CD14-positive monocyte (primary cell): ENCODE data around the gene FRMD3. TPM values are rescaled to one million over a fixed set of nuclear protein-coding genes. Genes with fewer than 3 reads are reported as not detected.

ENCODE experiments used
- DNase-seq, 3 donors: peaks; one replicate each; pipeline ENCODE4 v3.0.0-alpha.2; 2011 to 2022
- H2AFZ ChIP-seq: 2 replicates; pipeline ENCODE4 v1.6.0; 2012; ENCODE audit warnings: mild to moderate bottlenecking, low read depth, low read length, inconsistent platforms; ENCODE audit not compliant: insufficient read depth, poor library complexity, severe bottlenecking
- H3K27ac ChIP-seq, 2 donors: 1 replicate in 1 of 2; 2 replicates in 1 of 2; pipeline ENCODE4 v1.5.1; 2012 to 2013; ENCODE audit warnings: low read length in 2 of 2, control low read depth in 1 of 2, inconsistent platforms in 1 of 2, low read depth in 1 of 2, mild to moderate bottlenecking in 1 of 2
- H3K27me3 ChIP-seq, 2 donors: one replicate each; pipeline versions ENCODE4 v1.6.0 to v1.6.1; 2011 to 2013; ENCODE audit warnings: low read length in 2 of 2; ENCODE audit not compliant: control insufficient read depth in 2 of 2, insufficient read depth in 2 of 2
- H3K36me3 ChIP-seq, 2 donors: replicated peaks in 1 of 2; 1 replicate in 1 of 2; 2 replicates in 1 of 2; pipeline versions ENCODE4 v1.5.1 to v1.6.1; 2012 to 2013; ENCODE audit warnings: low read length in 2 of 2, control low read depth in 1 of 2, inconsistent platforms in 1 of 2, mild to moderate bottlenecking in 1 of 2; ENCODE audit not compliant: insufficient read depth in 2 of 2, control insufficient read depth in 1 of 2
- H3K4me1 ChIP-seq, 2 donors: 1 replicate in 1 of 2; 2 replicates in 1 of 2; pipeline versions ENCODE4 v1.5.1 to v1.6.1; 2012 to 2013; ENCODE audit warnings: low read length in 2 of 2, control low read depth in 1 of 2, inconsistent platforms in 1 of 2, mild to moderate bottlenecking in 1 of 2, moderate library complexity in 1 of 2; ENCODE audit not compliant: insufficient read depth in 2 of 2, control insufficient read depth in 1 of 2
- H3K4me2 ChIP-seq: replicated peaks from 2 replicates; pipeline ENCODE3; 2012; ENCODE audit warnings: low read length, moderate library complexity, mild to moderate bottlenecking; ENCODE audit not compliant: poor library complexity, severe bottlenecking; ENCODE audit errors: extremely low read depth
- H3K4me3 ChIP-seq, 3 experiments: fragments of 200-600 bp in 1 of 3; sonication (generic) in 1 of 3; replicated peaks in 1 of 3; 1 replicate in 2 of 3; 2 replicates in 1 of 3; pipeline ENCODE4 v1.5.1; 2011 to 2013; ENCODE audit warnings: low read length in 3 of 3, mild to moderate bottlenecking in 3 of 3, control low read depth in 2 of 3, low read depth in 2 of 3, inconsistent platforms in 1 of 3, moderate library complexity in 1 of 3
- H3K79me2 ChIP-seq: 2 replicates; pipeline ENCODE4 v1.6.0; 2012; ENCODE audit warnings: mild to moderate bottlenecking, control low read depth, inconsistent platforms, low read length, moderate library complexity; ENCODE audit not compliant: insufficient read depth
- H3K9ac ChIP-seq: 2 replicates; pipeline ENCODE4 v1.6.0; 2017; ENCODE audit warnings: low read length, mild to moderate bottlenecking; ENCODE audit not compliant: insufficient read depth, poor library complexity, severe bottlenecking
- H3K9me3 ChIP-seq, 2 donors: replicated peaks in 1 of 2; 1 replicate in 1 of 2; 2 replicates in 1 of 2; pipeline versions ENCODE4 v1.5.1 to v1.6.1; 2012 to 2013; ENCODE audit warnings: low read length in 2 of 2, control low read depth in 1 of 2; ENCODE audit not compliant: control insufficient read depth in 1 of 2, insufficient read depth in 1 of 2
- H4K20me1 ChIP-seq: 2 replicates; pipeline ENCODE4 v1.6.0; 2012; ENCODE audit warnings: mild to moderate bottlenecking, low read length, control low read depth, moderate library complexity; ENCODE audit not compliant: insufficient read depth
- H3K27ac Mint-ChIP-seq, 7 donors: one replicate each; pipeline ENCODE4 v1.8.0; 2020; ENCODE audit warnings: mild to moderate bottlenecking in 7 of 7, mixed read lengths in 7 of 7, moderate library complexity in 6 of 7, inconsistent platforms in 2 of 7
- H3K27me3 Mint-ChIP-seq, 3 donors: one replicate each; pipeline ENCODE4 v1.8.0; 2021 to 2022; ENCODE audit warnings: low read depth in 3 of 3, mild to moderate bottlenecking in 3 of 3, mixed read lengths in 3 of 3, moderate library complexity in 3 of 3, inconsistent platforms in 1 of 3
- H3K36me3 Mint-ChIP-seq, 2 donors: one replicate each; pipeline ENCODE4 v1.8.0; 2020; ENCODE audit warnings: mixed read lengths in 2 of 2, inconsistent platforms in 1 of 2, mild to moderate bottlenecking in 1 of 2
- H3K4me1 Mint-ChIP-seq: one replicate; pipeline ENCODE4 v1.8.0; 2020; ENCODE audit warnings: mild to moderate bottlenecking, mixed read lengths
- H3K4me3 Mint-ChIP-seq, 2 donors: one replicate each; pipeline ENCODE4 v1.8.0; 2020; ENCODE audit warnings: mild to moderate bottlenecking in 2 of 2, mixed read lengths in 2 of 2, moderate library complexity in 1 of 2
- H3K9me3 Mint-ChIP-seq, 7 donors: one replicate each; pipeline ENCODE4 v1.8.0; 2020 to 2022; ENCODE audit warnings: mixed read lengths in 7 of 7, mild to moderate bottlenecking in 6 of 7, moderate library complexity in 6 of 7, inconsistent platforms in 2 of 7
- CTCF ChIP-seq: fragments of 200-600 bp; IDR thresholded peaks from one replicate; pipeline ENCODE4 v1.8.0; 2022; ENCODE audit warnings: antibody characterized with exemption, mild to moderate bottlenecking
- WGBS: methylation state at CpG from one replicate; pipeline ENCODE4 v1.1.5; 2013; ENCODE audit warnings: missing lambda C conversion rate; ENCODE audit not compliant: insufficient coverage; 5-methylcytosine and 5-hydroxymethylcytosine counted together
- intact Hi-C, 2 donors: fragments of 100-400 bp; cut with micrococcal nuclease; formaldehyde crosslinking; loops; one replicate each; pipeline versions ENCODE4 v1.15.0 to v1.15.1; 2023
- polyA plus RNA-seq, 3 donors: library from polyadenylated mRNA; depleted of rRNA in 1 of 3; unstranded in 2 of 3; stranded (reverse) in 1 of 3; fragments of 300-500 nt in 2 of 3; fragments of >200 nt in 1 of 3; fragmentation: Illumina TruSeq in 2 of 3; gene quantifications; 1 replicate in 2 of 3; 2 replicates in 1 of 3; pipeline ENCODE4 v1.2.3, GENCODE V29; 2012 to 2021

FRMD3 gene
- polyA plus RNA-seq, 3 donors, result 2.8 to 9.8 (median 4.2) TPM

- WGBS, result 100% methylated on average over 1 of the region's 5 CpGs
- Histone ChIP-seq H2AFZ (no peak overlapping the region), H3K36me3 (no peaks in the 10 kb centered on the region), H3K4me1 (peaks cover 37 to 40% of the 10 kb centered on the region in 2 donors), H3K4me3 (no peak overlapping the region), H4K20me1 (no peaks in the 10 kb centered on the region), H3K27me3 (no peaks in the 10 kb centered on the region), H3K9ac (no peak overlapping the region), H3K9me3 (peaks cover 0 to 4% of the 10 kb centered on the region in 2 donors), H3K27ac (no peak overlapping the region), H3K4me2 (no peak overlapping the region), H3K79me2 (peaks cover 6% of the 10 kb centered on the region)
- H3K27me3 Mint-ChIP-seq, result no peaks in the 10 kb centered on the region
- H3K4me1 Mint-ChIP-seq, result peaks cover 45% of the 10 kb centered on the region
- TF ChIP-seq CTCF, result no peak
- intact Hi-C loops, result loop anchor here in 1 of 2 donors (10.0 kb wide), 2 partner anchors 59 to 71 kb away; partner anchors contain the start of gene FRMD3
- H3K9me3 Mint-ChIP-seq, result peaks cover 6 to 10% (median 8%) of the 10 kb centered on the region in 7 donors
- H3K27ac Mint-ChIP-seq, result no peak overlapping the region
- DNase-seq, result no peak
- no peaks in the 10 kb centered on the region for H3K36me3 Mint-ChIP-seq
- H3K4me3 Mint-ChIP-seq, result no peak overlapping the region
Observed at GRCh38 chr9:83475741-83476140, 62.5 kb downstream of the FRMD3 start.

- H3K4me3 Mint-ChIP-seq, result no peak overlapping the region
- Histone ChIP-seq H4K20me1 (no peaks in the 10 kb centered on the region), H3K27me3 (no peaks in the 10 kb centered on the region), H2AFZ (peak overlapping the region; percentile 89), H3K9ac (no peak overlapping the region), H3K4me2 (no peak overlapping the region), H3K4me3 (no peak overlapping the region), H3K79me2 (peaks cover 6% of the 10 kb centered on the region), H3K36me3 (no peaks in the 10 kb centered on the region), H3K4me1 (peaks cover 47 to 49% of the 10 kb centered on the region in 2 donors), H3K27ac (peak overlapping the region in 1 of 2 donors; percentile 97), H3K9me3 (no peaks in the 10 kb centered on the region)
- intact Hi-C loops, result loop anchor here (5.0 to 10.0 kb wide), 4 partner anchors 33 to 233 kb away; partner anchors contain the start of genes FRMD3 (in 1 of the 2) and UBQLN1 (in 1 of the 2)
- H3K9me3 Mint-ChIP-seq, result peaks cover 6 to 9% (median 7%) of the 10 kb centered on the region in 7 donors
- DNase-seq, result no peak
- H3K27ac Mint-ChIP-seq, result peak overlapping the region; percentile 61 to 100 (median 99)
- H3K36me3 Mint-ChIP-seq, result no peaks in the 10 kb centered on the region
- TF ChIP-seq CTCF, result no peak
- no peaks in the 10 kb centered on the region for H3K27me3 Mint-ChIP-seq
- H3K4me1 Mint-ChIP-seq, result peaks cover 53% of the 10 kb centered on the region
Observed at GRCh38 chr9:83474631-83475030, 63.6 kb downstream of the FRMD3 start.
